GM23338 (cell line): ENCODE data around the gene TRAPPC12. TPM values are rescaled to one million over a fixed set of nuclear protein-coding genes. Genes with fewer than 3 reads are reported as not detected.

Source experiments
- ATAC-seq: fragments of 200-7000 bp; cut with Tn5 transposase; 3 replicates; pipeline ENCODE4 v1.9.1; 2020
- DNase-seq: peaks from one replicate; pipeline ENCODE4 v3.0.0-alpha.2; 2015; ENCODE audit warnings: low spot score
- H2AFZ ChIP-seq: fragments of 200-600 bp; sonication (generic); 2 replicates; pipeline ENCODE4 v1.8.0; 2016; ENCODE audit warnings: antibody characterized with exemption, mild to moderate bottlenecking, moderate library complexity
- H3F3A ChIP-seq: fragments of 200-600 bp; sonication (generic); replicated peaks from 2 replicates; pipeline ENCODE4 v1.8.0; 2017; ENCODE audit warnings: antibody characterized with exemption, mixed run types, low read depth
- H3K27ac ChIP-seq: fragments of 200-600 bp; sonication (generic); 2 replicates; pipeline ENCODE4 v1.6.1; 2016; ENCODE audit warnings: low read depth
- H3K27me3 ChIP-seq: fragments of 200-600 bp; sonication (generic); 2 replicates; pipeline ENCODE4 v1.8.0; 2016; ENCODE audit warnings: mild to moderate bottlenecking, mixed run types, moderate library complexity; ENCODE audit not compliant: insufficient read depth
- H3K36me3 ChIP-seq: fragments of 200-600 bp; sonication (generic); 2 replicates; pipeline ENCODE4 v1.8.0; 2016; ENCODE audit warnings: mild to moderate bottlenecking; ENCODE audit not compliant: insufficient read depth
- H3K4me1 ChIP-seq: fragments of 200-600 bp; sonication (generic); 2 replicates; pipeline ENCODE4 v1.8.0; 2016; ENCODE audit warnings: mild to moderate bottlenecking, moderate library complexity; ENCODE audit not compliant: insufficient read depth
- H3K4me2 ChIP-seq: fragments of 200-600 bp; sonication (generic); 2 replicates; pipeline ENCODE4 v1.7.1; 2017; ENCODE audit warnings: mixed run types
- H3K4me3 ChIP-seq: fragments of 200-600 bp; sonication (generic); 2 replicates; pipeline ENCODE4 v1.6.1; 2016; ENCODE audit warnings: mixed run types
- H3K79me2 ChIP-seq: fragments of 200-600 bp; sonication (generic); replicated peaks from 2 replicates; pipeline ENCODE4 v1.8.0; 2017; ENCODE audit warnings: mild to moderate bottlenecking; ENCODE audit not compliant: insufficient read depth
- H3K9me2 ChIP-seq: fragments of 200-600 bp; sonication (generic); 2 replicates; pipeline ENCODE4 v1.8.0; 2017; ENCODE audit not compliant: insufficient read depth
- H4K20me1 ChIP-seq: fragments of 200-600 bp; sonication (generic); replicated peaks from 2 replicates; pipeline ENCODE4 v1.8.0; 2017; ENCODE audit warnings: mild to moderate bottlenecking; ENCODE audit not compliant: insufficient read depth
- H3K27ac Mint-ChIP-seq: 2 replicates; pipeline ENCODE4 v1.8.0; 2020; ENCODE audit warnings: inconsistent platforms, mild to moderate bottlenecking, moderate library complexity, mixed read lengths
- H3K27me3 Mint-ChIP-seq: 3 replicates; pipeline ENCODE4 v1.8.0; 2022; ENCODE audit warnings: low read depth, mild to moderate bottlenecking, moderate library complexity, mixed read lengths, inconsistent platforms; ENCODE audit not compliant: insufficient read depth, poor library complexity
- H3K36me3 Mint-ChIP-seq: 3 replicates; pipeline ENCODE4 v1.8.0; 2021; ENCODE audit warnings: low read depth, mild to moderate bottlenecking, inconsistent platforms, moderate library complexity, mixed read lengths
- H3K4me1 Mint-ChIP-seq: 3 replicates; pipeline ENCODE4 v1.8.0; 2020; ENCODE audit warnings: mild to moderate bottlenecking, inconsistent platforms, mixed read lengths
- H3K4me3 Mint-ChIP-seq: 3 replicates; pipeline ENCODE4 v1.8.0; 2021; ENCODE audit warnings: moderate library complexity, mild to moderate bottlenecking, inconsistent platforms, mixed read lengths
- H3K9me3 Mint-ChIP-seq: 3 replicates; pipeline ENCODE4 v1.8.0; 2020; ENCODE audit warnings: moderate library complexity, mild to moderate bottlenecking, inconsistent platforms, mixed read lengths
- EZH2 ChIP-seq: fragments of 200-600 bp; sonication (generic); IDR thresholded peaks from one replicate; pipeline ENCODE4 v1.8.0; 2017; ENCODE audit warnings: antibody characterized with exemption, mild to moderate bottlenecking, low read depth; ENCODE audit not compliant: unreplicated experiment
- EZH2phosphoT487 ChIP-seq: fragments of 200-600 bp; sonication (generic); IDR thresholded peaks from one replicate; pipeline ENCODE4 v1.8.1; 2018; ENCODE audit warnings: antibody characterized with exemption; ENCODE audit not compliant: unreplicated experiment
- JUNB ChIP-seq: IDR thresholded peaks from one replicate; pipeline ENCODE4 v1.6.1; 2016; ENCODE audit warnings: antibody characterized with exemption; ENCODE audit not compliant: unreplicated experiment
- NANOG ChIP-seq: IDR thresholded peaks from 2 replicates; pipeline ENCODE4 v1.6.1; 2016; ENCODE audit warnings: antibody characterized with exemption, borderline replicate concordance
- POLR2AphosphoS5 ChIP-seq: IDR thresholded peaks from 2 replicates; pipeline ENCODE4 v1.6.1; 2016; ENCODE audit warnings: antibody characterized with exemption, low read depth
- STAT1 ChIP-seq: IDR thresholded peaks from one replicate; pipeline ENCODE4 v1.6.1; 2016; ENCODE audit warnings: antibody characterized with exemption; ENCODE audit not compliant: unreplicated experiment
- ZNF114 ChIP-seq: fragments of 250-450 bp; sonication (Bioruptor Pico); IDR thresholded peaks from 2 replicates; pipeline ENCODE4 v1.5.0; 2020; ENCODE audit warnings: mild to moderate bottlenecking, moderate library complexity
- polyA plus RNA-seq: library from polyadenylated mRNA; unstranded; fragments of >200 nt; fragmentation: Nextera tagmentation; extraction: Ambion mirVana; gene quantifications from 2 replicates; pipeline ENCODE4 v1.2.1, GENCODE V29; 2016
- total RNA-seq: library from RNA; depleted of rRNA; stranded (reverse); fragments of >200 nt; shearing (Covaris generic); gene quantifications from 2 replicates; pipeline ENCODE4 v1.2.3, GENCODE V29; 2014
- TF ChIP-seq, protein P1 (sequence below): IDR thresholded peaks from 2 replicates; pipeline ENCODE4 v1.6.1; 2016; ENCODE audit warnings: antibody characterized with exemption
- TF ChIP-seq, protein P2 (sequence below): fragments of 250-450 bp; sonication (Bioruptor Pico); IDR thresholded peaks from 2 replicates; pipeline ENCODE4 v1.5.0; 2020; ENCODE audit warnings: mild to moderate bottlenecking, moderate library complexity
- TF ChIP-seq, protein P3 (sequence below), 2 experiments: fragments of 200-600 bp in 1 of 2; sonication (generic) in 1 of 2; conservative IDR thresholded peaks; 2 replicates each; pipeline versions ENCODE4 v1.5.1 to v1.6.1; 2016 to 2017; ENCODE audit warnings: antibody characterized with exemption in 2 of 2, low read depth in 2 of 2, mild to moderate bottlenecking in 2 of 2, moderate library complexity in 1 of 2
- TF ChIP-seq, protein P4 (sequence below): IDR thresholded peaks from one replicate; pipeline ENCODE4 v1.6.1; 2018; ENCODE audit warnings: antibody characterized with exemption; ENCODE audit not compliant: unreplicated experiment

The TRAPPC12 gene
- total and polyA plus RNA-seq, 2 experiments from 2014 or later: 48.9 to 57.7 TPM

DNA sequence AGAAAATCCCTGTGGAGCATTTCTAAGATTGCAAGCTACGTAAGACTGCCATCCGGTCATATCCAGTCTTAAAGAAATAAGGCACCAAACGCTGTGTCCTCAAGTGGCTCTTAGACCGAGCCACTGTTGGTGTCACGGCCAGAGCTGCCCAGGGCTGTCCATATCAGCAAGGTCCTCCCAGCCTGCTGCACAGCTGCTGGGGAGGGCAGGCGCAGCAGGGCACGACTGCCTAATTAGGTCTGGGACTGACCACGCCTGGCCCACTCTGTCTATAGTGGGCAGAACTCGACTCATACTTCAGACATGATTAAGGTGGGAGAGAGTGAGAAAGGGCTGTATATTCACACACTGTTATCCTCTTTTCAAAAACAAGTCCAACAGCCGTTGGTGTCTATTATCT is 41.2 kb upstream of the TRAPPC12 start:
- Mint-ChIP-seq H3K27me3 (peaks cover 3% of the 10 kb centered on the region), H3K27ac (no peak overlapping the region), H3K4me3 (no peak overlapping the region), H3K9me3 (no peaks in the 10 kb centered on the region; the same call in 2 of the 3 replicates), H3K4me1 (no peaks in the 10 kb centered on the region), H3K36me3 (peaks cover 36% of the 10 kb centered on the region)
- TF ChIP-seq EZH2: no peak
- no peak for TF ChIP-seq POLR2AphosphoS5
- no peak for TF ChIP-seq ZNF114 (CRISPR knock-in tag)
- TF ChIP-seq NANOG: no peak
- no peak for TF ChIP-seq JUNB
- TF ChIP-seq, protein P1, sequence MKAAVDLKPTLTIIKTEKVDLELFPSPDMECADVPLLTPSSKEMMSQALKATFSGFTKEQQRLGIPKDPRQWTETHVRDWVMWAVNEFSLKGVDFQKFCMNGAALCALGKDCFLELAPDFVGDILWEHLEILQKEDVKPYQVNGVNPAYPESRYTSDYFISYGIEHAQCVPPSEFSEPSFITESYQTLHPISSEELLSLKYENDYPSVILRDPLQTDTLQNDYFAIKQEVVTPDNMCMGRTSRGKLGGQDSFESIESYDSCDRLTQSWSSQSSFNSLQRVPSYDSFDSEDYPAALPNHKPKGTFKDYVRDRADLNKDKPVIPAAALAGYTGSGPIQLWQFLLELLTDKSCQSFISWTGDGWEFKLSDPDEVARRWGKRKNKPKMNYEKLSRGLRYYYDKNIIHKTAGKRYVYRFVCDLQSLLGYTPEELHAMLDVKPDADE: no peak
- no peak for TF ChIP-seq EZH2phosphoT487
- TF ChIP-seq STAT1: no peak
- TF ChIP-seq, protein P2, sequence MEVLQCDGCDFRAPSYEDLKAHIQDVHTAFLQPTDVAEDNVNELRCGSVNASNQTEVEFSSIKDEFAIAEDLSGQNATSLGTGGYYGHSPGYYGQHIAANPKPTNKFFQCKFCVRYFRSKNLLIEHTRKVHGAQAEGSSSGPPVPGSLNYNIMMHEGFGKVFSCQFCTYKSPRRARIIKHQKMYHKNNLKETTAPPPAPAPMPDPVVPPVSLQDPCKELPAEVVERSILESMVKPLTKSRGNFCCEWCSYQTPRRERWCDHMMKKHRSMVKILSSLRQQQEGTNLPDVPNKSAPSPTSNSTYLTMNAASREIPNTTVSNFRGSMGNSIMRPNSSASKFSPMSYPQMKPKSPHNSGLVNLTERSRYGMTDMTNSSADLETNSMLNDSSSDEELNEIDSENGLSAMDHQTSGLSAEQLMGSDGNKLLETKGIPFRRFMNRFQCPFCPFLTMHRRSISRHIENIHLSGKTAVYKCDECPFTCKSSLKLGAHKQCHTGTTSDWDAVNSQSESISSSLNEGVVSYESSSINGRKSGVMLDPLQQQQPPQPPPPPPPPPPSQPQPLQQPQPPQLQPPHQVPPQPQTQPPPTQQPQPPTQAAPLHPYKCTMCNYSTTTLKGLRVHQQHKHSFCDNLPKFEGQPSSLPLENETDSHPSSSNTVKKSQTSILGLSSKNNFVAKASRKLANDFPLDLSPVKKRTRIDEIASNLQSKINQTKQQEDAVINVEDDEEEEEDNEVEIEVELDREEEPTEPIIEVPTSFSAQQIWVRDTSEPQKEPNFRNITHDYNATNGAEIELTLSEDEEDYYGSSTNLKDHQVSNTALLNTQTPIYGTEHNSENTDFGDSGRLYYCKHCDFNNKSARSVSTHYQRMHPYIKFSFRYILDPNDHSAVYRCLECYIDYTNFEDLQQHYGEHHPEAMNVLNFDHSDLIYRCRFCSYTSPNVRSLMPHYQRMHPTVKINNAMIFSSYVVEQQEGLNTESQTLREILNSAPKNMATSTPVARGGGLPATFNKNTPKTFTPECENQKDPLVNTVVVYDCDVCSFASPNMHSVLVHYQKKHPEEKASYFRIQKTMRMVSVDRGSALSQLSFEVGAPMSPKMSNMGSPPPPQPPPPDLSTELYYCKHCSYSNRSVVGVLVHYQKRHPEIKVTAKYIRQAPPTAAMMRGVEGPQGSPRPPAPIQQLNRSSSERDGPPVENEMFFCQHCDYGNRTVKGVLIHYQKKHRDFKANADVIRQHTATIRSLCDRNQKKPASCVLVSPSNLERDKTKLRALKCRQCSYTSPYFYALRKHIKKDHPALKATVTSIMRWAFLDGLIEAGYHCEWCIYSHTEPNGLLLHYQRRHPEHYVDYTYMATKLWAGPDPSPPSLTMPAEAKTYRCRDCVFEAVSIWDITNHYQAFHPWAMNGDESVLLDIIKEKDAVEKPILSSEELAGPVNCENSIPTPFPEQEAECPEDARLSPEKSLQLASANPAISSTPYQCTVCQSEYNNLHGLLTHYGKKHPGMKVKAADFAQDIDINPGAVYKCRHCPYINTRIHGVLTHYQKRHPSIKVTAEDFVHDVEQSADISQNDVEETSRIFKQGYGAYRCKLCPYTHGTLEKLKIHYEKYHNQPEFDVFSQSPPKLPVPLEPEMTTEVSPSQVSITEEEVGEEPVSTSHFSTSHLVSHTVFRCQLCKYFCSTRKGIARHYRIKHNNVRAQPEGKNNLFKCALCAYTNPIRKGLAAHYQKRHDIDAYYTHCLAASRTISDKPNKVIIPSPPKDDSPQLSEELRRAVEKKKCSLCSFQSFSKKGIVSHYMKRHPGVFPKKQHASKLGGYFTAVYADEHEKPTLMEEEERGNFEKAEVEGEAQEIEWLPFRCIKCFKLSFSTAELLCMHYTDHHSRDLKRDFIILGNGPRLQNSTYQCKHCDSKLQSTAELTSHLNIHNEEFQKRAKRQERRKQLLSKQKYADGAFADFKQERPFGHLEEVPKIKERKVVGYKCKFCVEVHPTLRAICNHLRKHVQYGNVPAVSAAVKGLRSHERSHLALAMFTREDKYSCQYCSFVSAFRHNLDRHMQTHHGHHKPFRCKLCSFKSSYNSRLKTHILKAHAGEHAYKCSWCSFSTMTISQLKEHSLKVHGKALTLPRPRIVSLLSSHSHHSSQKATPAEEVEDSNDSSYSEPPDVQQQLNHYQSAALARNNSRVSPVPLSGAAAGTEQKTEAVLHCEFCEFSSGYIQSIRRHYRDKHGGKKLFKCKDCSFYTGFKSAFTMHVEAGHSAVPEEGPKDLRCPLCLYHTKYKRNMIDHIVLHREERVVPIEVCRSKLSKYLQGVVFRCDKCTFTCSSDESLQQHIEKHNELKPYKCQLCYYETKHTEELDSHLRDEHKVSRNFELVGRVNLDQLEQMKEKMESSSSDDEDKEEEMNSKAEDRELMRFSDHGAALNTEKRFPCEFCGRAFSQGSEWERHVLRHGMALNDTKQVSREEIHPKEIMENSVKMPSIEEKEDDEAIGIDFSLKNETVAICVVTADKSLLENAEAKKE (CRISPR knock-in tag): no peak
- TF ChIP-seq, protein P3, sequence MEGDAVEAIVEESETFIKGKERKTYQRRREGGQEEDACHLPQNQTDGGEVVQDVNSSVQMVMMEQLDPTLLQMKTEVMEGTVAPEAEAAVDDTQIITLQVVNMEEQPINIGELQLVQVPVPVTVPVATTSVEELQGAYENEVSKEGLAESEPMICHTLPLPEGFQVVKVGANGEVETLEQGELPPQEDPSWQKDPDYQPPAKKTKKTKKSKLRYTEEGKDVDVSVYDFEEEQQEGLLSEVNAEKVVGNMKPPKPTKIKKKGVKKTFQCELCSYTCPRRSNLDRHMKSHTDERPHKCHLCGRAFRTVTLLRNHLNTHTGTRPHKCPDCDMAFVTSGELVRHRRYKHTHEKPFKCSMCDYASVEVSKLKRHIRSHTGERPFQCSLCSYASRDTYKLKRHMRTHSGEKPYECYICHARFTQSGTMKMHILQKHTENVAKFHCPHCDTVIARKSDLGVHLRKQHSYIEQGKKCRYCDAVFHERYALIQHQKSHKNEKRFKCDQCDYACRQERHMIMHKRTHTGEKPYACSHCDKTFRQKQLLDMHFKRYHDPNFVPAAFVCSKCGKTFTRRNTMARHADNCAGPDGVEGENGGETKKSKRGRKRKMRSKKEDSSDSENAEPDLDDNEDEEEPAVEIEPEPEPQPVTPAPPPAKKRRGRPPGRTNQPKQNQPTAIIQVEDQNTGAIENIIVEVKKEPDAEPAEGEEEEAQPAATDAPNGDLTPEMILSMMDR (conservative IDR thresholded peaks at IDR 0.05; ENCODE audit: low read depth in 2 of 2): no peak
- TF ChIP-seq, protein P4, sequence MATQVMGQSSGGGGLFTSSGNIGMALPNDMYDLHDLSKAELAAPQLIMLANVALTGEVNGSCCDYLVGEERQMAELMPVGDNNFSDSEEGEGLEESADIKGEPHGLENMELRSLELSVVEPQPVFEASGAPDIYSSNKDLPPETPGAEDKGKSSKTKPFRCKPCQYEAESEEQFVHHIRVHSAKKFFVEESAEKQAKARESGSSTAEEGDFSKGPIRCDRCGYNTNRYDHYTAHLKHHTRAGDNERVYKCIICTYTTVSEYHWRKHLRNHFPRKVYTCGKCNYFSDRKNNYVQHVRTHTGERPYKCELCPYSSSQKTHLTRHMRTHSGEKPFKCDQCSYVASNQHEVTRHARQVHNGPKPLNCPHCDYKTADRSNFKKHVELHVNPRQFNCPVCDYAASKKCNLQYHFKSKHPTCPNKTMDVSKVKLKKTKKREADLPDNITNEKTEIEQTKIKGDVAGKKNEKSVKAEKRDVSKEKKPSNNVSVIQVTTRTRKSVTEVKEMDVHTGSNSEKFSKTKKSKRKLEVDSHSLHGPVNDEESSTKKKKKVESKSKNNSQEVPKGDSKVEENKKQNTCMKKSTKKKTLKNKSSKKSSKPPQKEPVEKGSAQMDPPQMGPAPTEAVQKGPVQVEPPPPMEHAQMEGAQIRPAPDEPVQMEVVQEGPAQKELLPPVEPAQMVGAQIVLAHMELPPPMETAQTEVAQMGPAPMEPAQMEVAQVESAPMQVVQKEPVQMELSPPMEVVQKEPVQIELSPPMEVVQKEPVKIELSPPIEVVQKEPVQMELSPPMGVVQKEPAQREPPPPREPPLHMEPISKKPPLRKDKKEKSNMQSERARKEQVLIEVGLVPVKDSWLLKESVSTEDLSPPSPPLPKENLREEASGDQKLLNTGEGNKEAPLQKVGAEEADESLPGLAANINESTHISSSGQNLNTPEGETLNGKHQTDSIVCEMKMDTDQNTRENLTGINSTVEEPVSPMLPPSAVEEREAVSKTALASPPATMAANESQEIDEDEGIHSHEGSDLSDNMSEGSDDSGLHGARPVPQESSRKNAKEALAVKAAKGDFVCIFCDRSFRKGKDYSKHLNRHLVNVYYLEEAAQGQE: no peak
- Histone ChIP-seq H3K4me1 (no peaks in the 10 kb centered on the region), H4K20me1 (no peaks in the 10 kb centered on the region), H3K9me2 (no peaks in the 10 kb centered on the region), H2AFZ (no peak overlapping the region), H3F3A (no peaks in the 10 kb centered on the region), H3K36me3 (no peaks in the 10 kb centered on the region), H3K4me2 (no peak overlapping the region), H3K27me3 (no peaks in the 10 kb centered on the region), H3K4me3 (no peak overlapping the region), H3K27ac (no peak overlapping the region), H3K79me2 (no peaks in the 10 kb centered on the region)
- DNase-seq: no peak
- ATAC-seq: no peak
